22Rv1 (cell line): ENCODE data around the gene PHF21A.

Experiments used
- ZFX ChIP-seq: fragments of 450-650 bp; IDR thresholded peaks from 2 replicates; pipeline ENCODE4 v1.6.1; 2017; ENCODE audit warnings: antibody characterized with exemption, borderline replicate concordance
- TF ChIP-seq, protein P1 (sequence below): fragments of 450-650 bp; IDR thresholded peaks from 2 replicates; pipeline ENCODE4 v1.5.1; 2017; ENCODE audit warnings: mild to moderate bottlenecking

DNA sequence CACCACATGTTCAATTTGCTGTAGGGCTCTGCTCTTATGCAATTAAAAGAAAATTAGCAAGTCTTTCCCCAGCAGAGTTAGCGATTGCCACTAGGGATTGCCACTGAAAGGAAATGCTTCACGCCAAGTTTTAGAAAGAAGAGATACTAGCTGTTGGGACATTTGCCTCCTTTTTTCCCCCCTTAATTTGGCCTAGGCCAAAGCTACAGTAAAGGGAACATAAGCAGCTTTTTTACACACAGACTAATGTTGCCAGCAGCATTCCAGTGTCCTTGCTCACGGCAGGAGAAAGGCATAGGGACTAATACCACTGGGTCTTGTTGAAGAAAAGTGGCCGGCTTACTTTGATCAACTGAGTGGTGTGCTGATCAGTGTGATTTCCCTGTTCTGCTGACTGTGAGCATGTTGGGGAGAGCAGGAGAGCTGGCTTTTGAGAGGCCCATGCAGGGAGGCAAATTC, 71.2 kb downstream of the PHF21A start:
- TF ChIP-seq, protein P1, sequence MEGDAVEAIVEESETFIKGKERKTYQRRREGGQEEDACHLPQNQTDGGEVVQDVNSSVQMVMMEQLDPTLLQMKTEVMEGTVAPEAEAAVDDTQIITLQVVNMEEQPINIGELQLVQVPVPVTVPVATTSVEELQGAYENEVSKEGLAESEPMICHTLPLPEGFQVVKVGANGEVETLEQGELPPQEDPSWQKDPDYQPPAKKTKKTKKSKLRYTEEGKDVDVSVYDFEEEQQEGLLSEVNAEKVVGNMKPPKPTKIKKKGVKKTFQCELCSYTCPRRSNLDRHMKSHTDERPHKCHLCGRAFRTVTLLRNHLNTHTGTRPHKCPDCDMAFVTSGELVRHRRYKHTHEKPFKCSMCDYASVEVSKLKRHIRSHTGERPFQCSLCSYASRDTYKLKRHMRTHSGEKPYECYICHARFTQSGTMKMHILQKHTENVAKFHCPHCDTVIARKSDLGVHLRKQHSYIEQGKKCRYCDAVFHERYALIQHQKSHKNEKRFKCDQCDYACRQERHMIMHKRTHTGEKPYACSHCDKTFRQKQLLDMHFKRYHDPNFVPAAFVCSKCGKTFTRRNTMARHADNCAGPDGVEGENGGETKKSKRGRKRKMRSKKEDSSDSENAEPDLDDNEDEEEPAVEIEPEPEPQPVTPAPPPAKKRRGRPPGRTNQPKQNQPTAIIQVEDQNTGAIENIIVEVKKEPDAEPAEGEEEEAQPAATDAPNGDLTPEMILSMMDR, result no peak
- TF ChIP-seq ZFX, result no peak
